HCT116 (cell line): ENCODE data around the gene TRIM56. TPM values are rescaled to one million over a fixed set of nuclear protein-coding genes. Genes with fewer than 3 reads are reported as not detected.

ENCODE experiments used
- ATAC-seq: fragments of 200-7000 bp; cut with Tn5 transposase; 2 replicates; pipeline ENCODE4 v1.9.1; 2020; ENCODE audit warnings: mild to moderate bottlenecking, moderate library complexity
- BruUV-seq: library from RNA; stranded (reverse); fragments of 400-500 nt; replicated peaks from 2 replicates; lab custom pipeline; 2021; lab: Mats Ljungman, UMichigan
- CTCF ChIA-PET: fragments of 300-600 bp; sonication (Branson Sonifier 250); formaldehyde crosslinking; loops from one replicate; lab custom pipeline; 2021; ENCODE audit warnings: antibody characterized with exemption; lab: Charles Lee
- POLR2A ChIA-PET: fragments of 300-600, 350-600 bp; sonication (Branson Sonifier 250); formaldehyde crosslinking; loops from one replicate; lab custom pipeline; 2021; ENCODE audit warnings: antibody characterized with exemption; lab: Charles Lee
- RAD21 ChIA-PET, 2 experiments: fragments of 300-600 bp; sonication (Branson Sonifier 250); formaldehyde crosslinking; loops; one replicate each; lab custom pipeline; 2023; ENCODE audit warnings: low total read pairs in 2 of 2; ENCODE audit not compliant: uncharacterized antibody in 2 of 2, unreplicated experiment in 2 of 2, low non-redundant PET in 1 of 2; lab: Charles Lee
- DNase-seq: peaks from one replicate; pipeline ENCODE4 v3.0.0-alpha.2; 2010; ENCODE audit warnings: low read depth, low spot score
- H2AFZ ChIP-seq: fragments of 200-600 bp; shearing (Covaris generic), sonication (generic); 2 replicates; pipeline ENCODE4 v1.6.1; 2017; ENCODE audit warnings: low read depth, mixed run types, mixed read lengths, antibody characterized with exemption, low read length; ENCODE audit not compliant: poor library complexity, severe bottlenecking
- H3K27ac ChIP-seq: 2 replicates; pipeline ENCODE4 v1.5.1; 2012; ENCODE audit warnings: low read depth, low read length
- H3K27me3 ChIP-seq: fragments of 200-600 bp; sonication (generic); 2 replicates; pipeline ENCODE4 v1.6.1; 2016; ENCODE audit warnings: mixed run types, low read length, mixed read lengths; ENCODE audit not compliant: insufficient read depth
- H3K36me3 ChIP-seq, 2 experiments: fragments of 200-500 bp in 1 of 2; fragments of 200-600 bp in 1 of 2; sonication (Bioruptor generic) in 1 of 2; sonication (generic) in 1 of 2; 2 replicates each; pipeline versions ENCODE4 v1.5.1 to v1.6.1; 2014 to 2016; ENCODE audit warnings: low read length in 2 of 2, inconsistent platforms in 1 of 2, mixed read lengths in 1 of 2, mixed run types in 1 of 2; ENCODE audit not compliant: insufficient read depth in 2 of 2, control insufficient read depth in 1 of 2
- H3K4me1 ChIP-seq, 2 experiments: fragments of 200-600 bp in 1 of 2; sonication (generic) in 1 of 2; 2 replicates each; pipeline versions ENCODE4 v1.5.1 to v1.6.1; 2012 to 2017; ENCODE audit warnings: low read length in 2 of 2, inconsistent platforms in 1 of 2, mild to moderate bottlenecking in 1 of 2, mixed read lengths in 1 of 2, mixed run types in 1 of 2, moderate library complexity in 1 of 2; ENCODE audit not compliant: insufficient read depth in 2 of 2, control insufficient read depth in 1 of 2
- H3K4me2 ChIP-seq: fragments of 200-600 bp; sonication (generic); 2 replicates; pipeline ENCODE4 v1.6.1; 2017; ENCODE audit warnings: mixed run types, low read length, mixed read lengths
- H3K4me3 ChIP-seq, 2 experiments: fragments of 200-600 bp in 1 of 2; sonication (generic) in 1 of 2; replicated peaks in 1 of 2; 2 replicates each; pipeline ENCODE4 v1.5.1; 2011 to 2016; ENCODE audit warnings: low read length in 2 of 2, control low read depth in 1 of 2, low read depth in 1 of 2, mild to moderate bottlenecking in 1 of 2, mixed read lengths in 1 of 2, mixed run types in 1 of 2
- H3K79me2 ChIP-seq: fragments of 200-600 bp; sonication (generic); 2 replicates; pipeline ENCODE4 v1.6.1; 2017; ENCODE audit warnings: mild to moderate bottlenecking, mixed run types, low read length, moderate library complexity, mixed read lengths; ENCODE audit not compliant: insufficient read depth
- H3K9ac ChIP-seq: fragments of 200-600 bp; sonication (generic); 2 replicates; pipeline ENCODE4 v1.6.1; 2016; ENCODE audit warnings: low read length, mixed read lengths
- H3K9me2 ChIP-seq: fragments of 200-600 bp; sonication (generic), shearing (Covaris generic); 2 replicates; pipeline ENCODE4 v1.6.1; 2017; ENCODE audit warnings: mixed run types, mild to moderate bottlenecking, moderate library complexity; ENCODE audit not compliant: insufficient read depth
- H3K9me3 ChIP-seq, 2 experiments: fragments of 200-500 bp in 1 of 2; fragments of 200-600 bp in 1 of 2; sonication (Bioruptor generic) in 1 of 2; sonication (generic) in 1 of 2; 2 replicates each; pipeline ENCODE4 v1.6.1; 2014 to 2017; ENCODE audit warnings: low read length in 2 of 2, mixed read lengths in 2 of 2, inconsistent platforms in 1 of 2, low read depth in 1 of 2, mild to moderate bottlenecking in 1 of 2, mixed run types in 1 of 2, moderate library complexity in 1 of 2; ENCODE audit not compliant: control insufficient read depth in 1 of 2, insufficient read depth in 1 of 2
- H4K20me1 ChIP-seq: fragments of 200-600 bp; sonication (generic), shearing (Covaris generic); 2 replicates; pipeline ENCODE4 v1.6.1; 2017; ENCODE audit warnings: mixed run types, mild to moderate bottlenecking, moderate library complexity; ENCODE audit not compliant: insufficient read depth
- CBX3 ChIP-seq: IDR thresholded peaks from 2 replicates; pipeline ENCODE4 v1.6.1; 2012; ENCODE audit warnings: low read depth
- ELF1 ChIP-seq: IDR thresholded peaks from 2 replicates; pipeline ENCODE4 v1.6.1; 2012; ENCODE audit warnings: low read depth, borderline replicate concordance
- EZH2phosphoT487 ChIP-seq: fragments of 200-600 bp; IDR thresholded peaks from 2 replicates; pipeline ENCODE4 v1.6.1; 2018; ENCODE audit warnings: antibody characterized with exemption, borderline replicate concordance
- JUND ChIP-seq: IDR thresholded peaks from 2 replicates; pipeline ENCODE4 v1.6.1; 2012
- POLR2A ChIP-seq: IDR thresholded peaks from 2 replicates; pipeline ENCODE4 v1.7.0; 2011; ENCODE audit warnings: borderline replicate concordance; ENCODE audit not compliant: insufficient read depth, insufficient read length; ENCODE audit errors: extremely low read depth
- POLR2AphosphoS5 ChIP-seq: IDR thresholded peaks from 2 replicates; pipeline ENCODE4 v1.6.1; 2011; ENCODE audit warnings: mild to moderate bottlenecking, low read depth, low read length, moderate library complexity
- RAD21 ChIP-seq: IDR thresholded peaks from 2 replicates; pipeline ENCODE4 v1.6.1; 2012; ENCODE audit warnings: low read depth, mild to moderate bottlenecking
- SIN3A ChIP-seq: IDR thresholded peaks from 2 replicates; pipeline ENCODE4 v1.6.1; 2012; ENCODE audit warnings: low read depth
- SP1 ChIP-seq: IDR thresholded peaks from 2 replicates; pipeline ENCODE4 v1.6.1; 2012; ENCODE audit warnings: low read depth
- SRF ChIP-seq: IDR thresholded peaks from 2 replicates; pipeline ENCODE4 v1.6.1; 2012; ENCODE audit warnings: low read depth
- TCF7L2 ChIP-seq: IDR thresholded peaks from 2 replicates; pipeline ENCODE4 v1.7.0; 2011; ENCODE audit warnings: borderline replicate concordance, inconsistent platforms; ENCODE audit not compliant: insufficient read depth, insufficient read length; ENCODE audit errors: extremely low read depth
- YY1 ChIP-seq: IDR thresholded peaks from 2 replicates; pipeline ENCODE4 v1.6.1; 2011; ENCODE audit warnings: low read length, low read depth, moderate library complexity, mild to moderate bottlenecking; ENCODE audit not compliant: insufficient replicate concordance; ENCODE audit errors: extremely low read depth
- ZBTB33 ChIP-seq: IDR thresholded peaks from 2 replicates; pipeline ENCODE4 v1.6.1; 2011; ENCODE audit warnings: mild to moderate bottlenecking, low read length, moderate library complexity; ENCODE audit not compliant: insufficient replicate concordance; ENCODE audit errors: extremely low read depth
- ZFX ChIP-seq: fragments of 450-650 bp; IDR thresholded peaks from 2 replicates; pipeline ENCODE4 v1.6.1; 2017
- intact Hi-C: fragments of 100-400 bp; cut with micrococcal nuclease; formaldehyde crosslinking; loops from 2 replicates; pipeline ENCODE4 v1.10.0; 2022
- total RNA-seq: library from RNA; stranded (reverse); gene quantifications from one replicate; pipeline ENCODE4 v1.2.1, GENCODE V29; 2021; ENCODE audit not compliant: unreplicated experiment

The TRIM56 gene
- total RNA-seq, 1 experiment from 2014 or later: 25.9 TPM

- Histone ChIP-seq H3K27ac (peak overlapping the region; percentile 37; the same call in 1 of the 2 replicates), H4K20me1 (no peaks in the 10 kb centered on the region), H3K79me2 (no peaks in the 10 kb centered on the region)
- POLR2A ChIA-PET: interaction anchor here (1.2 to 2.5 kb wide), 3 partner anchors 16 to 25 kb away, joined by 5 to 7 read pairs (median 5); partner anchors contain the start of gene VGF
- no peak for TF ChIP-seq SP1
- no peak for TF ChIP-seq ZBTB33
- no peak for TF ChIP-seq RAD21
- no peak for TF ChIP-seq ELF1
- no peak for TF ChIP-seq ZFX
- TF ChIP-seq EZH2phosphoT487: no peak
- no peak for TF ChIP-seq POLR2AphosphoS5
- TF ChIP-seq POLR2A: no peak
- no peak for TF ChIP-seq TCF7L2
- no peak for TF ChIP-seq JUND
- TF ChIP-seq CBX3: no peak
- no peak for TF ChIP-seq YY1
- no peak for TF ChIP-seq SRF
- no peak for TF ChIP-seq SIN3A
- TF ChIP-seq, all 23 proteins: peak for 0
- Histone ChIP-seq H3K4me3 (no peak overlapping the region), H3K4me2 (peak overlapping the region; percentile 49), H3K36me3 (no peaks in the 10 kb centered on the region), H3K9ac (peak overlapping the region; percentile 39; the same call in 1 of the 2 replicates), H3K27me3 (no peaks in the 10 kb centered on the region), H2AFZ (peak overlapping the region; percentile 79), H3K9me2 (no peaks in the 10 kb centered on the region), H3K9me3 (no peaks in the 10 kb centered on the region), H3K4me1 (peaks cover 34 to 70% of the 10 kb centered on the region in 2 experiments)
- DNase-seq: no peak
- ChIA-PET CTCF (interaction anchor here (1.1 to 6.3 kb wide), 5 partner anchors 16 to 63 kb away, joined by 3 to 99 read pairs (median 4); no protein-coding TSS in a partner anchor), RAD21 (no interaction called here)
- intact Hi-C loops: no loop called here
- BruUV-seq: no TSS peak
- ATAC-seq: no peak
Observed at GRCh38 chr7:101140339-101140699, 55.0 kb downstream of the TRIM56 start.
